GM18951 (cell line): ENCODE results near the gene PEBP1.

Source experiments
- POLR2A ChIP-seq: IDR thresholded peaks from 4 replicates; pipeline ENCODE4 v1.6.1; 2011; ENCODE audit warnings: mild to moderate bottlenecking; ENCODE audit not compliant: insufficient read length, insufficient read depth; ENCODE audit errors: extremely low read depth
- in situ Hi-C: fragments of 300-500 bp; cut with MboI; formaldehyde crosslinking; loops from one replicate; pipeline ENCODE4 v1.12.0; 2022; ENCODE audit warnings: low sequenced_read_pairs, mixed read lengths, inconsistent platforms; ENCODE audit not compliant: unreplicated experiment

Gene PEBP1

DNA sequence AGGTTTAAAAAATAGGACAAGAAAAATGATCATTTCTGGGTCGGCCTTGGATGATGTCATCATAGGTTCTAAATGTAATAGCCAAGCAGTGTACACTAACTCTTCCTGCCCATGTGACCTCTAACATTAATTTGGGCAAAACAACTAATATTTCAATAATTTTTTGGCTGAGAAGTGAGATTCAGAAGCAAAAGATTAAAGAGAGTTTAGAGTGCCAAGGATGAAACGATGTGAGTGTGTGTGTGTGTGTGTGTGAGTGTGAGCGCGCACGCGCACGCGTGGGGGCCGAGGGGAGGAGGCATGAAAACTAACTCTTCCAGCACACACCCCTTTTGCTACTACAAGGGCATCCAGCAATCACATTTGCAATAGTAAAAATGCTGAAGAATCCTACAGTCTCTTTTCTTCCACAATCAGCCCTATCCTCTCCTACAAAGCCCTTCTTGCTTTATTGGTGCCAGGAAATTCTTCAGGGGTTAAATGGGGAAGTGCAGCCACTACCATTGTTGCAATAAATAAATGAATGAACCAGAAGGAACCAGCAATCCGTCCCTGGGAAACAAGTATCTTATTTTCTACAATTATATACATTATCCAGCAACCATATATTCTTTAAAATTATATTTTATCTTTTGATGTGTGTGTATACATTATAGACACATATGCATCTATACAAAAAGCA lies 52.9 kb downstream of the PEBP1 start:
- no peak for TF ChIP-seq POLR2A
- in situ Hi-C loops, result loop anchor here (10.0 kb wide), 2 partner anchors 64 to 186 kb away; partner anchors contain the start of genes SUDS3 and TAOK3

DNA sequence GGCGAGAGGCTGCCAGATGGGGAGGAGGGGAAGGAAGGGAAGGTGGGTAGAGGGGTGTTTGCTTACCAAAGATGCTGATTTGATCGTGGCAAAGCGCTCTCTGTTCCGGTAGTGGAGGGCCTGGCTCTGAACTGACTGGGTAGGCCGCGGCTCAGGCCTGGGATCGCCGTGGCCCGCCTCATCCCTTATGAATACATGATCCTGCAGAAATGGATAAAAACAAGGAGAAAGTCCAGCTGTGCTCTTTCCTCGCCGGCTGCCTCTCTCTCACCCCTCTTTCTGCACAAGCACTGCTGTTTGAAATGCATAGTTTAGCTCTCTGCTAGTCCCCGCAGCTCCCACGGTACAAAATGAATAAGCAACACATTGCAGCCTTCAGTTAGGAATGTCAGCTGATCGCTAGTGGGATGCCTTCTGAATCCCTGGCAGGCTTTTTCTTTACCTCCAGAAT lies 53.8 kb downstream of the PEBP1 start:
- in situ Hi-C loops, result loop anchor here (10.0 kb wide), 2 partner anchors 65 to 185 kb away; partner anchors contain the start of genes SUDS3 and TAOK3
- TF ChIP-seq POLR2A, result no peak

DNA sequence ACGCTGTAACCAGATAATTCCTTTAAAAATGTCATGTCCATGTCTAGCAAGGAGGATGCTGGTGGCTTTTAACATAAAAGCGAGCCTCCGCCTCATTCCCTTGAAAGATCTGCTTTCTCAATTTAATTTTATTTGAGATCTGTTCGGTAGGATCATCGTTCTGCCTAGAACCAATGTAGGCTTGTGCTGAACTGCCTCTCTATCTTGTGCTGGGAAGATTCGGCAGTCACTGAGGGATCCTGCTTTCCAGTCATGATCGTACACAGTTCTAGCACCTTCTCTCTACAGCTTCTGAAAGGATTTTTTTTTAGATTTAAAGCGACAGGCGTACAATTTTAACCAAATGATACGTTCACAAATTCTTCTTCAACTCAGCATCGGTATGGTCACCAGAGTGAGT lies 54.3 kb downstream of the PEBP1 start:
- TF ChIP-seq POLR2A, result no peak
- in situ Hi-C loops, result no loop called here

DNA sequence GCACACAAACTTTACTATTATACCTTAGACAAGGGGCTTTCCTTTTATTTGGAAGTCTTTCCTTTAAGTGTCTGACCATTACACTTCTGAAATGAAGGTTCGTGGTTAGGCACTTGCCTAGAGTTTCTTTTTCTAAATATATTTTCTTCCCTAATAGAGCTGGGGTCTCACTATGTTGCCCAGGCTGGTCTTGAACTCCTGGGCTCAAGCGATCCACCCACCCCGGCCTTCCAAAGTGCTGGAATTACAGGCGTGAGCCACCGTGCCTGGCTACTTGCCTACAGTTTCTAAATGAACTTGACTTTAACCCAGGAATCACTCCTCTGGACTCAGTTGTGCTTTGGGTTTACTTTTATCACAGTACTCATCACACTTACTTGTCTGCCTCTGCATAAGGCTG lies 57.6 kb downstream of the PEBP1 start:
- no peak for TF ChIP-seq POLR2A
- in situ Hi-C loops, result no loop called here

DNA sequence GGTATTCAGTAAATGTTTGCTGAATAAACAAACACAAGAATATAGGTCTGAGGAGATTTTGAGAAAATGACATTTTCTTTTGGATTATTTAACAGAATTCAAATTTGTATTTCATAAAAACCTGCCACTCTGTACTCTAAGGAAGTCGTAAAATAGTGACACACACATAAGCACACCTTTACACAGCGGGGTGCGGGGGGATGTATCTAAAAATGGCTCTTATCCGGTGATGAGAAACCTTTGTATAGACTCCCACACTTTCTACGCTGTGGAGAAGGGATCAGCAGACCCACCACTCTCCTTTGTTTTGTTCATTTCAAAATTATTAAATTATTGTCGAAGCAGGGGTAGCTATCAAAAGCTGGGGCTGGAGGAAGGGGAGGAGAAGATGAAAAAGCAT lies 58.0 kb downstream of the PEBP1 start:
- in situ Hi-C loops, result no loop called here
- no peak for TF ChIP-seq POLR2A
